Calu3 (cell line): ENCODE data around the gene ZNF853. TPM values are rescaled to one million over a fixed set of nuclear protein-coding genes. Genes with fewer than 3 reads are reported as not detected.
A peak's percentile ranks its signal among the peaks of the same experiment; 100 is the strongest.
"Not testable (repeated sequence)": the region's sequence is repeated elsewhere in the genome, so short reads cannot be mapped to it uniquely, and the experiment has no call there.

Experiments
- BruUV-seq: library from RNA; stranded (reverse); fragments of 400-500 nt; replicated peaks from 2 replicates; lab custom pipeline; 2021; lab: Mats Ljungman, UMichigan
- CTCF ChIA-PET: fragments of 300-600 bp; sonication (Branson Sonifier 250); formaldehyde crosslinking; loops from one replicate; lab custom pipeline; 2022; ENCODE audit warnings: antibody characterized with exemption; lab: Charles Lee
- DNase-seq: peaks from one replicate; pipeline ENCODE4 v3.0.0; 2022
- H3K27ac Mint-ChIP-seq: one replicate; pipeline ENCODE4 v1.8.0; 2022; ENCODE audit warnings: mixed read lengths; ENCODE audit not compliant: unreplicated experiment
- H3K27me3 Mint-ChIP-seq: one replicate; pipeline ENCODE4 v1.8.0; 2022; ENCODE audit warnings: mixed read lengths; ENCODE audit not compliant: unreplicated experiment
- H3K36me3 Mint-ChIP-seq: one replicate; pipeline ENCODE4 v1.8.0; 2022; ENCODE audit warnings: mild to moderate bottlenecking, moderate library complexity, mixed read lengths; ENCODE audit not compliant: insufficient read depth, unreplicated experiment
- H3K4me1 Mint-ChIP-seq: one replicate; pipeline ENCODE4 v1.8.0; 2022; ENCODE audit warnings: mild to moderate bottlenecking, low read depth, mixed read lengths; ENCODE audit not compliant: unreplicated experiment
- H3K4me3 Mint-ChIP-seq: one replicate; pipeline ENCODE4 v1.8.0; 2022; ENCODE audit warnings: mild to moderate bottlenecking, low read depth, moderate library complexity, mixed read lengths; ENCODE audit not compliant: unreplicated experiment
- H3K9me3 Mint-ChIP-seq: one replicate; pipeline ENCODE4 v1.8.0; 2022; ENCODE audit warnings: low read depth, mixed read lengths; ENCODE audit not compliant: unreplicated experiment
- CTCF ChIP-seq: fragments of 200-600 bp; IDR thresholded peaks from one replicate; pipeline ENCODE4 v1.8.0; 2022; ENCODE audit warnings: antibody characterized with exemption; ENCODE audit not compliant: unreplicated experiment
- intact Hi-C: fragments of 100-400 bp; cut with micrococcal nuclease; formaldehyde crosslinking; loops from one replicate; pipeline ENCODE4 v1.10.0; 2022; ENCODE audit not compliant: unreplicated experiment
- total RNA-seq: library from RNA; stranded (reverse); gene quantifications from 2 replicates; pipeline ENCODE4 v1.2.3, GENCODE V29; 2022

ZNF853 gene
- total RNA-seq, 1 experiment from 2014 or later: 11.4 TPM

- Mint-ChIP-seq H3K27me3 (peaks cover 17% of the 10 kb centered on the region), H3K36me3 (peaks cover 34% of the 10 kb centered on the region), H3K9me3 (no peaks in the 10 kb centered on the region), H3K4me3 (no peak overlapping the region), H3K27ac (no peak overlapping the region), H3K4me1 (peaks cover 9% of the 10 kb centered on the region)
- CTCF ChIA-PET: interaction anchor here (0.6 to 2.1 kb wide), 2 partner anchors 59 to 1395 kb away, joined by 5 to 6 read pairs; no protein-coding TSS in a partner anchor
- TF ChIP-seq CTCF: no peak
- DNase-seq: no peak
- intact Hi-C loops: no loop called here
- BruUV-seq: no TSS peak
These were observed 40.0 kb upstream of the ZNF853 start for GRCh38 chr7:6575281-6576023.

- peaks cover 40% of the 10 kb centered on the region for H3K36me3 Mint-ChIP-seq
- TF ChIP-seq CTCF: no peak
- H3K27ac Mint-ChIP-seq: peak overlapping the region; percentile 18
- TSS peak; percentile 87 for BruUV-seq
- H3K4me1 Mint-ChIP-seq: peaks cover 9% of the 10 kb centered on the region
- peak overlapping the region; percentile 97 for H3K4me3 Mint-ChIP-seq
- intact Hi-C loops: no loop called here
- H3K9me3 Mint-ChIP-seq: no peaks in the 10 kb centered on the region
- H3K27me3 Mint-ChIP-seq: peaks cover 17% of the 10 kb centered on the region
- CTCF ChIA-PET: interaction anchor here (0.6 kb wide), 1 partner anchor 16 kb away, joined by 6 read pairs; no protein-coding TSS in a partner anchor
- DNase-seq: peak; percentile 22
These were observed 39.2 kb upstream of the ZNF853 start for GRCh38 chr7:6576024-6576866.

- DNase-seq, CTCF ChIA-PET, H3K4me1 Mint-ChIP-seq: not testable (repeated sequence)
These were observed 38.5 kb upstream of the ZNF853 start for GRCh38 chr7:6576867-6577368.

GRCh38 chr7:6577369-6578113, 37.9 kb upstream of the ZNF853 start, which contains the start of gene ZDHHC4:
Gene ZDHHC4 (plus strand): TSS chr7:6577454. CDS start chr7:6580562, 3,108 bp downstream.
- H3K27ac Mint-ChIP-seq: peak within 1 kb of the TSS; percentile 99
- peaks cover 11% of the 10 kb centered on the region for H3K27me3 Mint-ChIP-seq
- H3K9me3 Mint-ChIP-seq: no peaks in the 10 kb centered on the region
- TF ChIP-seq CTCF: no peak
- peaks cover 9% of the 10 kb centered on the region for H3K4me1 Mint-ChIP-seq
- intact Hi-C loops: no loop called here
- H3K36me3 Mint-ChIP-seq: peaks cover 49% of the 10 kb centered on the region
- H3K4me3 Mint-ChIP-seq: peak within 1 kb of the TSS; percentile 97
- CTCF ChIA-PET: interaction anchor here (1.3 kb wide), 1 partner anchor 61 kb away, joined by 4 read pairs; no protein-coding TSS in a partner anchor
- DNase-seq: peak; percentile 95
- no TSS peak for BruUV-seq

More at GRCh38 chr7:6576867-6577368, 38.5 kb upstream of the ZNF853 start:
- intact Hi-C loops, BruUV-seq, H3K9me3 Mint-ChIP-seq: not testable (repeated sequence)
- Mint-ChIP-seq H3K36me3 (peaks cover 45% of the 10 kb centered on the region), H3K27me3 (peaks cover 17% of the 10 kb centered on the region), H3K27ac (peak overlapping the region; percentile 99), H3K4me3 (peak overlapping the region; percentile 97)
